GM18517 (cell line): Measurements from ENCODE around the gene ECSIT.
A peak's percentile ranks its signal among the peaks of the same experiment; 100 is the strongest.

Experiments
- ATAC-seq: cut with Tn5 transposase; IDR thresholded peaks from one replicate; pipeline ENCODE4 v1.9.1; 2021; ENCODE audit warnings: mild to moderate bottlenecking, moderate library complexity; ENCODE audit not compliant: unreplicated experiment

ECSIT gene

DNA sequence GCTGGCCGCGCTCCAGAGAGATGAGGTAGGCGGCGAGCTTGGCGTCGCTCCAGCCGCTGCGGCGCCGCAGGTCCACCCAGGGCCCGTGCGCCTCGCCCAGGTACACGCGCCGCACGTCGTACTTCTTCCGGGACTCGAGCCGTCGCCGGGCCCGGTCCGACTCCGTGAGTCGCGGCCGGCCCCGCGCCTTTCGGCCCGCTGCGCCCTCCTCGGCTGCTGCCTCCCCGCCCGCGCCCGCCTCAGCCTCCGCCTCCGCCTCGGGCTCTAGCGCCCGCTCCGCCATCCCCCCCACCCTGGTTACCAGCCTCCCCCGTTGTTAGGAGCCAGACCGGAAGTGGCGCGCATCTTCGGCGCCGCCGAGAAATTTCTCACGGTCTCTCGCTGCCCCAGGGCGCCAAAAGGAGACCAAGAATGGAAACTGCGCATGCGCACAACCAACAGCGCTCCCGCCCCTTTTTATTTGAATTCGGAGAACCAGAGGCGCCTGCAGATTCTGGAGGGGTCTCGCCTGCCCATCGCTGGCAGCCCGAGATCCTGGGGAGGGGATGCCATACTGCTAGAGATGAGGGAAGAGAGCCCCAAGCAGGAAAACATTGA lies 23.3 kb downstream of the ECSIT start, which contains the start of gene ZNF653:
TSS of gene ZNF653 (minus strand) at position 336 of the 597 bp plus-strand sequence. CDS start at position 283, 53 bp downstream.
- ATAC-seq = peak; percentile 43

DNA sequence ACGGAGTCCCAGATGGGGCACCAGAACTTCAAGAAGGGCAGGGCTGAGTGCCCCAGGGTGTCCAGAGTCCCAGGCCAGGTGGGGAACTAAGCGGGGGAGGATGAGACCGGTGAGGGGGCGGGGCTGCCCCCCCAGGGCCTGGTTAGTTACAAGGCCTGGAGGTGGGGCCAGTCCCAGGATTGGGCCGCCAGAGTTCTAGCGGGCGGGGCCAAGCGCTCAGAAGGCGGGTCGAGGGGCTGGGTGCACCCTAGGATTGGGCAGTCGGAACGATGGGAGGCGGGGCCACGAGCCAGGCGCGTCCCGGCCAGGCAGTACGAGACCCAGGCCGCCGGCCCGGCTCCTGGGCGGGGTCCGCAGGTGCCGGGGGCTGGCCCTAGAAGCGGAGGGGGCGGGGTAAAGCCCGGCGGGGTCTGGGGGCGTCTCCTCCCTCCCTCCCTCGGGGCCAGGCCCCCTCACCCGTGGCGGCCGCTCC lies 23.9 kb downstream of the ECSIT start:
- peak; percentile 86 for ATAC-seq

DNA sequence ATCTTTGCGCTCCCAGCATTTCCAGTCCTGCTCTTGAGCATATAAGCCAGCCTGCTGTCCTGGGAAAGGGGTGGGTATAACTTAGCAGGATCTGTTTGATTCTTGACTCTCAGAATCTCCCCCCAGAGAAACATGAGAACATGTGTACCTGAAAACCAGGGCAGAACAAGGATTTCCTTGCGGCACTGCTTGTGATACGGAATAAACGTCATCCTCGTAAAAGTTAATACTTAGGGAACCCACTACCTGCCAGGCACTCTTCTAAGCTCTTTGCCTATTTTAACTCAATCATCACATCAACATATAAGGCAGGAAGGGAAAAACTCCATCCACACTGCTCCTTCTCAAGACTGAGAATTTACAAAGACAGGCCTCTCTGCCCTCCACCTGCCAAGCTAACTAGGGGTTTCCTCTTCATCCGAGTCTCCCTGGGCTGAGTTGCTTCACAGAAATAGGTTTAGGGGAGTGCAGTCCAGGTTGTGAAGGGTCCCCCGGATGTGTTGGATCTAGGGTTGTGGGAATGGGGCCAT lies 24.4 kb downstream of the ECSIT start:
- no peak for ATAC-seq

DNA sequence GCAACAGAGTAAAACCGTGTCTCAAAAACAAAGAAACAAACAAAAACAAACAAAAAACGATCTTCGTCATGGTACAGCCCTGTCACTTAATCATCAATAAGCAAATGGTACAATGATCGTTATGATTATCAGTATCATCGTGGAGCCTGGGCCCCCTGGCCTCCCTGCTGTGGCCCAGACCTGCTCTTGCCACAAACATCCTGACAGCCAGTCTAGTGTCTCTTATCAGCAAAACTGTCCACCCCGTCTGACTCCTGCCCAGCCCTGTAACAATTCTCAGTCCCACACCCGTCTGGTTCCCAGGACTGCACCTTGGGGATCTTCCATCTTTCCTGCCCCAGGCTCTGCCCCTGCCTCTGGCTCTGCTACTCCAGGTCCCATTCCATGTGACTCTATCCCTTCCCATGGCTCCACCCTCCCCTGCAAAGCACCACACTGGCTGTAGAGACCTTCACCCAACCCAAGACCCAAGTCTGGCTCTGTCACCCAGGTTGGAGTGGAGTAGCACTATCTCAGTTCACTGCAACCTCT lies 29.0 kb downstream of the ECSIT start:
- no peak for ATAC-seq

DNA sequence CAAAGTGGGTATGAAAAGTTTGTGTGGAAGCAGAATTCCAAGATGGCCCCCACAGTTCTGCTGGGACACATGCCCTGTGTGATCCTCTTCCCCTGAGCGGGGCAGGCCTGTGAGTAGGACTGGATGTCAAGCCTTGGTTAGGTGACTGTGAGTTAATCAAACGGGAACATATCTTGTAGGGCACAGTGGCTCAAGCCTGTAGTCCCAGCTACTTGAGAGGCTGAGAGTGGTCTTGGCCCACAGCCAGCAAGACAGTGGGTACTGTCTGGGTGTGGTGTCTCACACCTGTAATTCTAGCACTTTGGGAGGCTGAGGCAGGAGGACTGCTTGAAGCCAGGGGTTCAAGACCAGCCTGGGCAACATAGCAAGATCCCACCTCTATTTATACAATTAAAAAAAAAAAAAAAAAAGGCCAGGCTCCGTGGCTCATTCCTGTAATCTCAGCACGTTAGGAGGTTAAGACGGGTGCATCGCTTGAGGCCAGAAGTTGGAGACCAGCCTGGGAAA lies 29.7 kb downstream of the ECSIT start:
- ATAC-seq = no peak

DNA sequence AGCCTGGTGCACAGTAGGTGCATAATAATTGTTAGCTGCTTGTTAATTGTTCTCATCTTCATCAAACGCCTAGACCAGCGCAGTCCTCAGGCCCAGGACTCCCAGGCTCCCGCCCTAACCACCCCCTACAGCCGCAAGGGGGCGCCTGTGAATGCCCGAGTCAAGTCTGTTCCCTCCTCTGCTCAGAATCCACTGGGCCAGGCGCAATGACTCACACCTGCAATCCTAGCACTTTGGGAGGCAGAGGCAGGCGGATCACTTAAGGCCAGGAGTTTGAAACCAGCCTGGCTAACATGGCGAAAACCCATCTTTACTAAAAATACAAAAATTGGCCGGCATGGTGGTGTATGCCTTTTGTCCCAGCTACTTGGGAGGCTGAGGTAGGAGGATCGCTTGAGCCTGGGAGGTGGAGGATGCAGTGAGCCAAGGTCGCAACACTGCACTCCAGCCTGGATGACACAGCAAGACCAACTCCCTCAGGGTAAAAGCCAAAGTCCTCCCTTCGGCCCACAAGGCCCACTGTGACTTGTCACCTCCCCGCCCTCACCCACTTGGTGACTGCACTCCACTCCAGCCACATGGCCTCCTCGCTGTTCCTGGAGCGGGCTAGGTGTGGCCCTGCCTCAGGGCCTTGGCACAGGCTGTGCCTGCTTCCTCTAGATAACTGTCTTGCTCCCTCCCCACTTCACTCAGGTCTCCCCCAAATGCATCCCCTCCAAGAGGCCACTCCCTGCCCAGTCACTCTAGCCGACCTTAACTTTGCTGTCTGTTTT lies 32.4 kb downstream of the ECSIT start:
- no peak for ATAC-seq

DNA sequence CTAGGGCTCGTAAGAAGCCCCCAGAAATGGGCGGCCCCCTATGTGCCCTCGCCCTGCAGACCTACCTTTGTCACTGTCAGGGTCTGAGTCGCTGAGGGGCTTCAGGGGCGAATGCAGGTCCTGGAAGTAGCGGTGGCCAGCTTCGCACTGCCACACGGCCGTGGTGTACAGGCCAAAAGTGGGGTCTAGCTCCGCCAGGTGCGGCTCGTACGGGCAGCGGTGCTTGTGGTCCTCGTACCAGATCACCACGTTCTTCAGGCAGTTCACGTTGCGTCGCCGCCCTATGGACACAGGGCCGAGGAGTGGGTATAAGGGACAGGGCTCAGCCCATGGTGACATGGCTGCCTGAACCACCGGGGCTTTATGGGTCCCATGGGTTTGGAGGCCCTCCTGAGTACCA lies 33.0 kb downstream of the ECSIT start:
- no peak for ATAC-seq

DNA sequence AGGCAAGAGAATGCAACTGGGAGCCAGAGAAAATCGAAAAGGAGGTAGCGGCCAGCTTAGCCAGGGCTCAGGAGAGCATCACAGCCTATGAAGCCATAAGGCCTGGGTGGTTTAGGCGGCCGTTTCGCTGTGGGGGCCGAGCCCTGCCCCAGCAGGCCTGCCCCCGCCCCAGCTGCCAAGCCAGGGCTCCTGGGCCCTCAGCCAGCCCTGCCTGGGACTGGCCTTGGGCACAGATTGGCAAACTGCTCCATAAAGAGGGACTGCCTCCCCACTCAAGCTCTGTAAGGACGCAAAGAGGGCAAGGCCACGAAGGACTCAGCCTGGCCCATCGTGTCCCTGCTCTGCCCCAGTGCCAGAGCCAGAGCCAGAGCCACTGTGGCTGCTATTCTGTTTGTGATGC lies 33.5 kb downstream of the ECSIT start:
- ATAC-seq = no peak

DNA sequence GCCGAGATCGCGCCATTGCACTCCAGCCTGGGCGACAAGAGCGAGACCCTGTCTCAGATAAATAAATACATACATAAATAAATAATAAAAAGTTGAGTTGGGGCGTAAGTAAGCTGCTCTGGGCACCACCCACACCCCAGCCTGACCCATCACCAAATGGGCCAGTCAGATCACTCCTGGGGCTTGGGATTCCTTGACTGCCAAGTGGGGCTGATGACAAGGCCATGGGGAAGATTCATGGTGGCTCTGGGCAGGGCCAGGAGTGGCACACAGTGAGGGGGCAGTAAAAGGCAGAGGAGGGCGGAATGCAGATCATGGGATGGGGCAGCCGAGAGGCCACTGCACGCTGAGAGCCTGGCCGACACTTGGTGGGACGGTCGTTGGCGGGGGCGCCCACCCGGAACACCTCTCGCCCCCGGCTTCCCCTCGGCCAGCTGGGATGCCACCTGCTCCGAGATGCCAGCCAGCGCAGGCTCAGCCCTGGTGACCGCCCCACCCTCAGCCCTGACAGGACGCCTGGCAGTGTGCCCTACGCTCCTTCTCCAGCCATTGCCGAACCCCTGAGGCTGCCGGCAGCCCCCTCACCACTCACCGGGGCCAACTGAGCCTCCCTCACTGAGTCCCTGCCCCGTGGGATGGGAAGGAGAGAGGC lies 34.2 kb downstream of the ECSIT start:
- ATAC-seq = no peak

DNA sequence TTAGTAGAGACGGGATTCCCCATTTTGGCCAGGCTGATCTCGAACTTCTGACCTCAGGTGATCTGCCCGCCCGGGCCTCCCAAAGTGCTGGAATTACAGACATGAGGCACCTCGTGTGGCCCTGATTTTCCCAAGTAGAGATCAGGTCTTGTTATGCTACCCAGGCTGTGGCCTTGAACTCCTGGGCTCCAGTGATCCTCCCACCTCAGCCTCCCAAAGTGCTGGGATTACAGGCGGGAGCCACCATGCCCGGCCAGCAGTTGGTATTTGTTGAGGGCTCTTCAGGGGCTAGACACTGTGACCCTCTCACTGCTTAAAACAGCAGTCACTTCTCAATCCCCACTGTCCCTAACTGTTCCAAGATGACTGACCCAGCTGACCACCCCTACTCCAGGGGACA lies 39.6 kb downstream of the ECSIT start:
- ATAC-seq = no peak

DNA sequence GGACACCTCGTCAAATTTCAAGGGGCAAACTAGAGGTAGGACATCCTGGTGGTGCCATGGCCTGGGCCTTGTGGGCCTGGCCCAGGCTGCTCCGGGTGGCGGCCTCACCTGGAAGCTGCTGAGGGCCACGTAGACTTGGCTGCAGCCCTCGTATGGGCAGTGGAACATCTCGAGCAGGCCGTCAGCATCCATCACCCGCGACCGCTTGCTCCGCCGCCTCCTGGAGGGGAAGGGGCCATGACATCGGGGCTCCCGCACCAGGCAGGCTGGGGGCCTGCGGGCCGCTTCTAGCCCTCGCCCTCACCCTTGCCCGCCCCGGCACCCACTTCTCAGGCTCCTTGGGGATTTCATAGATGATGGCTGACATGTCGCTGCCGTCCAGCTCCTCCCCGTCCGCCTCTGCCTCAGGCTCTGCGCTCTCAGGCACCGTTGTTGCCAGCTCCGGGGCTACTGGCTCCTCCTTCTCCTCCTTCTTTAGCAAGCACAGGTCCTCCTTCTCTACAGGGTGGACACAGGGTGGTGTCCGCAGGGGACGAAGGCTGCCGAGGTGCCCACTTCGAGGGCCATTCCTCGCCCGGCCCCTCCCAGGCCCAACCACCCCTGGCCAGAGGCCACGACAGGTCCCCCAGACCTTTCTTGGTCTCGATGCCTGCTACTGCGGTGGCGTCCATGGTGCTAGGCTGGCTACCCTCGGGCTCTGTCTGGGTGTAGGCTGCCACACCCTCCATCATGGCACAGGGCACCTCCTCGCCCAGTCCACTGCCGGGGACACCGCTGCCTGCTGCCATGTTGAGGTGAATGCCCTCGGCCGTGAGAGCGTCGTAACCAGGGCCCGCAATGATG lies 42.1 kb downstream of the ECSIT start:
- no peak for ATAC-seq

DNA sequence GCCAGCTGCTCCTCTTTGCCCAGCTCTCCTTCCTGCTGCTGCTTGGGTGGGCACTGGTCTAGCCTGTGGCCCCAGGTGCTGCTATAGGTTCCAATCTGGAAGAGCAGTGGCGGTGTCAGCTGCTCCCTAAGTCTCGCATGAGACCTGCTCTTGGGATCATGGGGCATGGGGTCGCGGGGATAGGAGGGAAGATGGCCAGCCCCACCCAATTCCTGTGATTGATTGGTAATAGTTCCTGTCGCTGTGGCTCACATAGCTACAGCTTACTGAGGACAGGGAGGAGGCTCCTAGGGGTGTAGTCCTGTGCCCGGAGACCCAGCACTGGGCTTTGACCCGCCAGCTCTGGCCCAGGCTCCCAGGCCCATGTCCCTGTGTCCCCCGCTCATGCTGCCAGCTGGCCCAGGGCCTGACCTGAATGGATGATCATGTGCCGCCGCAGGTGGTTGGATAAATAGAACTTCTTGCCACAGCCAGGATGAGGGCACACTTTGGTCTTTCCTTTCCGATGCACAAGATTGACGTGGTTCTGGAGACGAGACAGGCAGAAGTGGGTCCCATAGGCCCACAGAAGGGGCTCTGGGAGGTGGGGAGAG lies 43.6 kb downstream of the ECSIT start:
- ATAC-seq = no peak

DNA sequence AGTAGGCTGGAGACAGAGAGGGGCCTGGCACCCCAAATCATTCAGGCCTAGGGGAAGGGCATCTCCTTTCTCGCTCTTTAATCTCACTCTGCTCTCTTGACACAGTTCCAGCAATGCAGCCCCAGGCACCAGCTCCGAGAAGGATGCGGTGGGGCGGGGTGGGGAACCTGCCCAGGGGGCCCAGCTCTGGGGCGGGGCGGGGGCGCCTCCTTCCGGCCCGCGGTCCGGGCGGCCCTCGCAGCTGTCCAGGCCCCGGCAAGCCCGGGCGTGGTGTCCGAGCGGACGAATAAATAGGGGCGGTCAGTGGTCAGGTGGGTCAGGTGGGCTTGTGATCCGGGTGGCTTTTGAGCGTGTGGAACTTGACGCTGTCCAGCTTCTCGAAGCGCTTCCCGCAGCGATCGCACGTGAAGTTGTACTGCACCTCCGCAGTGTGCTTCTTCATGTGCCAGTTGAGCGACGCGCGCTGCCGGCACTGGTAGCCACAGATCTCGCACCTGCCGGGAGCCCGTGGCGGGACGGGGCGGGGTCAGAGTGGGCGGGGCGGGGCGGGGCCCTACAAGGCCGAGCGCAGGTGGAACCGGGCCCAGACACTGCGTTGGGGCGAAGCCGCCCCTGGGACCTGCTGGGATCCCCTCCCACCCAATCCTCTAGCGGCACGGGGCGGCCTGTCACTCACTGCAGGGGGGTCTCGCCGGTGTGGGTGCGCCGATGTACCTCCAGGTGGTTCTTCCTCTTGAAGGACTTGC lies 45.4 kb downstream of the ECSIT start:
- ATAC-seq = no peak

DNA sequence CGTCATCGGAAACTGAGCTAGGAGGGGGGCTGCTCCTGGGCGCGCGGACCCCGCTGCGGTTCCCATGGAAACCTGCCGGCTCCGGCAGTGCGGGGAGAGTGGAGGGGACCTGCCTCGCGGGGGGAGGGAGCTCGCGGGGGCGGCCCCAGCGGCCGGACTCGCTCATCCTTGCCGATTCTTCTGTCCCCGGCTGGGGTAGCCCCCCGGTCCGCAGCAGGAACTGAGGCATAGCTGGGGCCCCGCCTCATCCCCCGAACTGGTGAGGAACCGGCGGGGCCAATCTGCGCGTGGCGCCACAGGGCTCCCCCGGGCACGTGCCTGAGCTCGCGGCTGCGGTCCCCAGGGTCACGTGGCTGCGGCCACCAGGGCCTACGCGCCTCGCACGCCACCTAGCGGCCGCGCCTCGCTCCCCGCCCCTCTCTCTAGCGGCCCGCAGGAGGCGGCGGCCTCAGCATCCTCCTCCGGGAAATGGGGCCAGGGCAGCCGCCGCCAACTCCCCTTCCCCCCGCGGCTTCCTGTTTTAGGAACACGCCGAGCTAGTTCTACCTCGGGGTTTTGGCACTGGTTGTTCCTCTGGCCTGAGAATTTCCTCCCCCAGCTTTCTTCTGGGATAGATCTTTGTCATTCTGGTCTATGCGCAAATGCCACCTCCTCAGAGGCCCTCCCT lies 46.4 kb downstream of the ECSIT start:
- ATAC-seq = peak; percentile 49

DNA sequence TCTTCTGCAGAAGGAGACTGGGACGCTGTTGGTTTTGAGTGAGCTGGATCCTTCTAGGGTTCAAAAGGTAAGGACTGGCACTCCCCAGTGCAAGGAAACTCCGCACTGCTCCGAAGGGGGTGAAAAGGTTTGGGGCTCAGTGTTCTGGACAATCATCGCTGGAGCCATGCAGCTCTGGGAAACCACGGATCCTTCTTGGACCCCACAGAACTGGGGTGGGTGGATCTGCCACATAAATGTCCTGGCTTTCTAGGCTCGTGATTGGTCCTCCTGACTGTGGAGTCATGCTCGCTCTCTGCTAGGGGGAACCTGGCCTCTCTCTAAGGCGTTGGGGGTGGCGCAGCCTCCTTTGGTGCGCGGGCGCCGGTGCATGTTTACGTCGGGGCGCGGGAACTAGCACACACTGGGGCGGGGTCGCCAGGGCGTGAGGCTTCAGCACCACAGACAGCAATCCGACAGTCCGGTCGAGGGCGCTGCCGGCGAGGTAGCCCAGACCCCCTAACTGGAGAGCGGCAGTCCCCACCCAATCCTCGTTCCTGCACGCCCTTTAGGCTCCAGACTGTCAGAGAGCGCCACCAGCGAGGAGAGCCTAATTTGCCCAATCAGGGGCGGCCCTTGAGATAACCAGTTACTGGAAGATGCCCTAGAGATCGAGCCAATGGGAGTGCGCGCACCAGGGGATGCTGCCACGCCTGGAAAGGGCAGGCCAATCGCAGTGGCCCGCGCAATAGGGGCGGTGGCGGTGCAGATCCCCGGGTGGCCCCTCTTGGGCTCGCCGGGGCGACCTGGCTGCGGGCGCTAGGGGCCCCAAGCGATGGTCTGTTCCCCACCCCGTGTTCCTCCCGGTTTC lies 47.2 kb downstream of the ECSIT start:
- ATAC-seq = peak; percentile 48

DNA sequence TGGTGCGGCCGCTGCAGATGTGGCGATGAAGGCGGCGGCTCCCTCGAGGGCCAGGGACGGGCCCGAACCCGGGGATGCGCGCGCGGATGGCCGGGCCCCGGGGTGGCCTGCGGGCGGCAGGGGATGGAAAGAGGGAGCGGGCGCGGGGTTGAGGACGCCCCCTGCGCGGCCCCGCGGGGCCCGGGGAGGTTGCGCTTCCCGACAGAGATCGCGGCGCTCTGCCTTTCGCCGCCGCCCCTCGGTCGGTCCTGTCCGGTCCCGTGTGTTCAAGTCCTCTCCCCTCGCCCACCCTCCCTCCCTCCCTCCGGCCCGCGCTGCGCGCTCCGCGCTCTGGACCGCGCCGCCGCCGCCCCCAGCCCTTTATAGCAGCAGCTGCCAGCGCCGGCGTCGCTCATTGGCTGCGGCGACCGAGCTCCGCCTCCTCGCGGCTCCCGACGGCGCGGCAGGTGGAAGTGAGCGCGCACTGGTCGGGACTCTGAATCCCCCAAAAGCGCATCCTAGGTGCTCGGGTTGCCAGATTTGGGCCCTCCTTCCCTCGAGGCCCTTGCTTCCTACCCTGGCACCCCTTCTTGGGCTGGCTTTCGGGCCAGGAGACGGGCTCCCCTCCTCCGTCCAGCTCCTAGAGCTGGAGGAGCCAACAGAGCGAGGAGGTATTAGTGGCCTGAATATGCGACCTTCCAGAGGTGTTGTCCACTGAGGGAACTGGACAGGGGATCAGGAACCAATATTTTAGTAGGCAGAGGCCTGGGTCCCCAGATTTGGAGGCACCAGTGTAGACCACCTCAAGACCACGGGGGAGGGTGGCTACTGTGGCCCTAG lies 48.0 kb downstream of the ECSIT start, which contains the start of gene ELAVL3:
TSS of gene ELAVL3 (minus strand) at position 332 of the 819 bp plus-strand sequence. CDS start 438 bp downstream, outside the sequence.
- ATAC-seq = no peak
